WTC11 (cell line): ENCODE measurements around the gene MICAL2. TPM values are rescaled to one million over a fixed set of nuclear protein-coding genes. Genes with fewer than 3 reads are reported as not detected.
A peak's percentile ranks its signal among the peaks of the same experiment; 100 is the strongest.

ENCODE experiments used
- ATAC-seq: fragments of 200-7000 bp; cut with Tn5 transposase; 2 replicates; pipeline ENCODE4 v1.10.0; 2021; ENCODE audit warnings: mild to moderate bottlenecking, moderate library complexity
- CTCF ChIA-PET: fragments of 300-600 bp; sonication (Branson Sonifier 250); formaldehyde crosslinking; loops from one replicate; lab custom pipeline; 2021; ENCODE audit warnings: antibody characterized with exemption; lab: Charles Lee
- POLR2A ChIA-PET: fragments of 350-600 bp; sonication (Branson Sonifier 250); formaldehyde crosslinking; loops from one replicate; lab custom pipeline; 2021; ENCODE audit warnings: antibody characterized with exemption; lab: Charles Lee
- DNase-seq: peaks from one replicate; pipeline ENCODE4 v3.0.0; 2021; ENCODE audit warnings: low spot score
- H3K27ac Mint-ChIP-seq: 2 replicates; pipeline ENCODE4 v1.8.0; 2021; ENCODE audit warnings: mixed read lengths
- H3K27me3 Mint-ChIP-seq: 2 replicates; pipeline ENCODE4 v1.8.0; 2021; ENCODE audit warnings: low read depth, mild to moderate bottlenecking, moderate library complexity, mixed read lengths
- H3K36me3 Mint-ChIP-seq: 2 replicates; pipeline ENCODE4 v1.8.0; 2021; ENCODE audit warnings: mixed read lengths
- H3K4me1 Mint-ChIP-seq: 2 replicates; pipeline ENCODE4 v1.8.0; 2022; ENCODE audit warnings: mixed read lengths
- H3K4me3 Mint-ChIP-seq: 2 replicates; pipeline ENCODE4 v1.8.0; 2021; ENCODE audit warnings: mild to moderate bottlenecking, moderate library complexity, mixed read lengths
- H3K9me3 Mint-ChIP-seq: 2 replicates; pipeline ENCODE4 v1.8.0; 2021; ENCODE audit warnings: mixed read lengths
- CBFB ChIP-seq: sonication (generic); formaldehyde crosslinking; IDR thresholded peaks from 2 replicates; pipeline ENCODE4 v1.8.1; 2022; ENCODE audit warnings: mild to moderate bottlenecking, low read depth, missing genetic modification reagents
- CREB1 ChIP-seq: sonication (generic); formaldehyde crosslinking; IDR thresholded peaks from 2 replicates; pipeline ENCODE4 v1.8.0; 2023; ENCODE audit warnings: mild to moderate bottlenecking, missing genetic modification reagents
- FOXK1 ChIP-seq: sonication (generic); formaldehyde crosslinking; IDR thresholded peaks from 2 replicates; pipeline ENCODE4 v1.8.0; 2022; ENCODE audit warnings: mild to moderate bottlenecking, moderate library complexity, missing genetic modification reagents
- FOXP1 ChIP-seq: sonication (generic); formaldehyde crosslinking; IDR thresholded peaks from 2 replicates; pipeline ENCODE4 v1.8.0; 2022; ENCODE audit warnings: missing genetic modification reagents, mild to moderate bottlenecking, moderate library complexity, borderline replicate concordance
- MXD4 ChIP-seq: fragments of 250-450 bp; sonication (Bioruptor Pico); IDR thresholded peaks from 2 replicates; pipeline ENCODE4 v1.8.0; 2021; ENCODE audit warnings: mild to moderate bottlenecking, moderate library complexity, borderline replicate concordance
- NFATC4 ChIP-seq: fragments of 250-450 bp; sonication (Bioruptor Pico); IDR thresholded peaks from 2 replicates; pipeline ENCODE4 v1.9.0; 2021; ENCODE audit warnings: mild to moderate bottlenecking
- NR2C2 ChIP-seq: sonication (generic); formaldehyde crosslinking; IDR thresholded peaks from 2 replicates; pipeline ENCODE4 v1.8.0; 2022; ENCODE audit warnings: mild to moderate bottlenecking, missing genetic modification reagents
- RORB ChIP-seq: fragments of 250-450 bp; sonication (Bioruptor Pico); IDR thresholded peaks from 2 replicates; pipeline ENCODE4 v1.9.0; 2021; ENCODE audit warnings: mild to moderate bottlenecking
- SMAD4 ChIP-seq: sonication (generic); formaldehyde crosslinking; IDR thresholded peaks from 2 replicates; pipeline ENCODE4 v1.8.0; 2022; ENCODE audit warnings: mild to moderate bottlenecking, missing genetic modification reagents
- ZBTB21 ChIP-seq: sonication (generic); formaldehyde crosslinking; IDR thresholded peaks from 2 replicates; pipeline ENCODE4 v1.8.1; 2023; ENCODE audit warnings: mild to moderate bottlenecking, missing genetic modification reagents, borderline replicate concordance
- ZNF121 ChIP-seq: sonication (generic); formaldehyde crosslinking; IDR thresholded peaks from 2 replicates; pipeline ENCODE4 v1.8.0; 2023; ENCODE audit warnings: missing genetic modification reagents
- ZNF232 ChIP-seq: sonication (generic); formaldehyde crosslinking; IDR thresholded peaks from 2 replicates; pipeline ENCODE4 v1.8.0; 2022; ENCODE audit warnings: mild to moderate bottlenecking, missing genetic modification reagents
- ZNF263 ChIP-seq: sonication (generic); formaldehyde crosslinking; IDR thresholded peaks from 2 replicates; pipeline ENCODE4 v1.8.1; 2022; ENCODE audit warnings: low read depth, mild to moderate bottlenecking, moderate library complexity, missing genetic modification reagents
- ZNF423 ChIP-seq: fragments of 250-450 bp; sonication (Bioruptor Pico); IDR thresholded peaks from 2 replicates; pipeline ENCODE4 v2.1.2; 2022; ENCODE audit warnings: mild to moderate bottlenecking, moderate library complexity
- total RNA-seq: library from RNA; stranded (reverse); gene quantifications from 3 replicates; pipeline ENCODE4 v1.2.3, GENCODE V29; 2021
- TF ChIP-seq, protein P1 (sequence below): sonication (generic); formaldehyde crosslinking; IDR thresholded peaks from 2 replicates; pipeline ENCODE4 v1.8.0; 2022; ENCODE audit warnings: mild to moderate bottlenecking, missing genetic modification reagents
- TF ChIP-seq, protein P2 (sequence below): sonication (generic); formaldehyde crosslinking; IDR thresholded peaks from 2 replicates; pipeline ENCODE4 v1.8.1; 2023; ENCODE audit warnings: mild to moderate bottlenecking, missing genetic modification reagents
- TF ChIP-seq, protein P3 (sequence below): fragments of 250-450 bp; sonication (Bioruptor Pico); IDR thresholded peaks from 2 replicates; pipeline ENCODE4 v1.9.0; 2021; ENCODE audit warnings: mild to moderate bottlenecking, borderline replicate concordance
- TF ChIP-seq, protein P4 (sequence below): sonication (generic); formaldehyde crosslinking; IDR thresholded peaks from 2 replicates; pipeline ENCODE4 v1.8.1; 2022; ENCODE audit warnings: mild to moderate bottlenecking, missing genetic modification reagents, moderate library complexity, borderline replicate concordance

Gene MICAL2
- total RNA-seq, 1 experiment from 2014 or later: 3.1 TPM

DNA sequence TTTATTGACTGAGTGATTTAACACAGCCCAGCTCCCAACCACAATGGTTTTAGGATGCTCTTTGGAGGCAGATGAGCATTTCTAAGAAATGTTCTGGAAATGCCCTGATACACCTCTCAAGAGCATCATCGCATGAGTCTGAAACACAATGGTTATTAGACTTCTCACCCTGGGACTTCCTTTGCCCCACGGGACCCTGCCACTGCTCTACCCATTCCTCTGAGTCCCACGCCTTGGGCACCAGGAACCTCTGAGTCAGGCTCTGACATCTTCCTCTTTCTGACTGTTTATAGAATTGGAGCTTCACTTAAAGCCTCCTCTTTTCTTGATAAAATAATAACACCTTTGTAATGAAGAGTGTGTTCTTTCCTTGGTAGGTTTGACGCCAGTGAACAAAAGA is 181.4 kb downstream of the MICAL2 start (continued):
- TF ChIP-seq, protein P1, sequence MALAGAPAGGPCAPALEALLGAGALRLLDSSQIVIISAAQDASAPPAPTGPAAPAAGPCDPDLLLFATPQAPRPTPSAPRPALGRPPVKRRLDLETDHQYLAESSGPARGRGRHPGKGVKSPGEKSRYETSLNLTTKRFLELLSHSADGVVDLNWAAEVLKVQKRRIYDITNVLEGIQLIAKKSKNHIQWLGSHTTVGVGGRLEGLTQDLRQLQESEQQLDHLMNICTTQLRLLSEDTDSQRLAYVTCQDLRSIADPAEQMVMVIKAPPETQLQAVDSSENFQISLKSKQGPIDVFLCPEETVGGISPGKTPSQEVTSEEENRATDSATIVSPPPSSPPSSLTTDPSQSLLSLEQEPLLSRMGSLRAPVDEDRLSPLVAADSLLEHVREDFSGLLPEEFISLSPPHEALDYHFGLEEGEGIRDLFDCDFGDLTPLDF (CRISPR knock-in tag): no peak

DNA sequence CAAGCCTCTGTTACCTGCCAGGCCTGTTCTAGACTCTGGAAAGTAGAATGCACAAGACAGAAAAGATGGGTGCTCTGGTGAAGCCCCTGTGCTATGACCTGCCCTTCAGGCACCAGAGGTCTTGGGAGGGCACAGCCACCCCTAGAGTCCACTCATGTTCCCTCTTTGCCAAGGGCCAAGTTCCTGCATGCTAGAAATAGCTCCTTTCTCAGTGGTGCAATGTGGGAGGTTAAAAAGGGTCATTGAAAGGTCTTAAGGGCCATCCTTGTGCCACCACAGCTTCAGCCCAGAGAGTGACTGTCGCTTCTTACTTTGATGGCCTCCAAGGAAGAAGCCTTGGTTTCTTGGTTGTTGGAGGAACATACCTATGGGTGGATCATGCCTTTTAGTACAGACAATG is 182.4 kb downstream of the MICAL2 start:
- ATAC-seq: no peak

DNA sequence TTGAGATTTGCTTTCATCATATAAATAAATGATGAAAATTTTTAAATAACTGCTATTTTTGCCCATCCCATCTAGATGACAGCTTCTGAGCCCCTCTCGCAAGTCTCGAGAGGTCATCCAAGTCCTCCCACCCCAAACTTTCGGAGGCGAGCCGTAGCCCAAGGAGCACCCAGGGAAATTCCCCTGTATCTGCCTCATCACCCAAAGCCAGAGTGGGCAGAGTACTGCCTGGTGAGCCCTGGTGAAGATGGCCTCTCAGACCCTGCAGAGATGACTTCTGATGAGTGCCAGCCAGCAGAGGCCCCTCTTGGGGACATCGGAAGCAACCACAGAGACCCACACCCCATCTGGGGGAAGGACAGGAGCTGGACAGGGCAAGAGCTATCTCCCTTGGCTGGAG is 183.1 kb downstream of the MICAL2 start:
- ATAC-seq: no peak
- TF ChIP-seq, protein P1 (CRISPR knock-in tag): no peak
- TF ChIP-seq ZNF232 (CRISPR knock-in tag): no peak
- DNase-seq: no peak
- Mint-ChIP-seq H3K27me3 (no peaks in the 10 kb centered on the region), H3K4me1 (peaks cover 7% of the 10 kb centered on the region; the same call in 1 of the 2 replicates), H3K4me3 (no peak overlapping the region), H3K27ac (no peak overlapping the region), H3K9me3 (peaks cover 15% of the 10 kb centered on the region), H3K36me3 (no peaks in the 10 kb centered on the region)
- ChIA-PET CTCF (interaction anchor here (1.1 kb wide), 1 partner anchor 12 kb away, joined by 4 read pairs; no protein-coding TSS in a partner anchor), POLR2A (no interaction called here)

More for the DNA sequence above, 182.4 kb downstream of the MICAL2 start:
- no peaks in the 10 kb centered on the region for H3K36me3 Mint-ChIP-seq
- H3K27ac Mint-ChIP-seq: no peak overlapping the region
- no peak overlapping the region for H3K4me3 Mint-ChIP-seq
- H3K9me3 Mint-ChIP-seq: peaks cover 13% of the 10 kb centered on the region
- TF ChIP-seq FOXP1 (CRISPR knock-in tag) (no peak), NR2C2 (CRISPR knock-in tag) (no peak), CREB1 (CRISPR knock-in tag) (no peak), SMAD4 (CRISPR knock-in tag) (no peak)
- TF ChIP-seq, all 79 proteins: peak for 0
- Mint-ChIP-seq H3K4me1 (peaks cover 10% of the 10 kb centered on the region; the same call in 1 of the 2 replicates), H3K27me3 (no peaks in the 10 kb centered on the region)
- ChIA-PET POLR2A (no interaction called here), CTCF (interaction anchor here (1.1 kb wide), 1 partner anchor 11 kb away, joined by 4 read pairs; no protein-coding TSS in a partner anchor)
- DNase-seq: no peak

DNA sequence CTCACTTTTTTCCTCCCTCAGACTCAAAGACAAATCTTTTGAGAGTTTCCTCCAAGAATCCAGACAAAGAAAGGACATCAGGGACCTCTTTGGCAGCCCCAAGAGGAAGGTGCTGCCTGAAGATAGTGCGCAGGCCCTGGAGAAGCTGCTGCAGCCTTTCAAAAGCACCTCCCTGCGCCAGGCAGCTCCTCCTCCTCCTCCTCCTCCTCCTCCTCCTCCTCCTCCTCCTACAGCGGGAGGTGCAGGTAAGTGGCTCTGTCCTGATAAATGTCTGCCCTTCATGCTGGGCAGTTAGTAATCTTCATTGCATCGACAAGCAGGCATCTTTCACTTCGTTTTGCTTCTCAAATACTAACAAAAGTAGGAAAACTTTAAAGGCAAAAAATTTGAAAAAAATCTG is 184.2 kb downstream of the MICAL2 start:
- DNase-seq (no peak), ATAC-seq (no peak)
- Mint-ChIP-seq H3K4me1 (0 out of 2 replicates have a peak, but pooled peaks cover 2% of the 10 kb centered on the region), H3K4me3 (no peak overlapping the region), H3K36me3 (no peaks in the 10 kb centered on the region), H3K27ac (no peak overlapping the region)
- CTCF ChIA-PET: no interaction called here
- POLR2A ChIA-PET: no interaction called here
- TF ChIP-seq RORB: no peak
- TF ChIP-seq ZBTB21: no peak
- TF ChIP-seq MXD4 (CRISPR knock-in tag): no peak
- no peak for TF ChIP-seq ZNF423 (CRISPR knock-in tag)
- peak; percentile 85 for TF ChIP-seq ZNF263
- no peak for TF ChIP-seq CBFB (CRISPR knock-in tag)
- TF ChIP-seq, all 79 proteins: peak for 1
- Mint-ChIP-seq H3K27me3 (no peaks in the 10 kb centered on the region), H3K9me3 (peaks cover 25% of the 10 kb centered on the region)

DNA sequence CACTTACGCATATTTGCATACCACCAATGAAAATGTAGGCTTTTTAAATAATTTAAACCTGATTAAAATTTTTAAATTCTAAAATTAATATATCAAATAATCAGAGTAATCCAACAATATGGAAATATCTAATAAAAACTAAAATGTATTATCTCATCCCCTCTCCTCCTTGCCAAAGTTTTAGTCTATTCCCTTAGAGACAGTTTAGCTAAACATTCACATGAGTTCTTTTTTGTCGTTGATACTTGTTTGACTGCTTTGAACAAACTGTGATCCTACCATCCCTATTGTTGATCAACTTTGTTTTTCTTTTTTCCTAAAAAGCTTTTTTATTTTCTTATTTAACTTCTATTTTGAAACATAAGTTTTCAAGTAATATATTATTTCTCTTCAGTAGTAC is 185.6 kb downstream of the MICAL2 start:
- ATAC-seq (no peak), DNase-seq (no peak)
- Mint-ChIP-seq H3K27me3 (no peaks in the 10 kb centered on the region), H3K4me1 (no peaks in the 10 kb centered on the region), H3K36me3 (no peaks in the 10 kb centered on the region), H3K4me3 (no peak overlapping the region), H3K27ac (no peak overlapping the region), H3K9me3 (peaks cover 26% of the 10 kb centered on the region)
- ChIA-PET CTCF (no interaction called here), POLR2A (no interaction called here)
- TF ChIP-seq, protein P2, sequence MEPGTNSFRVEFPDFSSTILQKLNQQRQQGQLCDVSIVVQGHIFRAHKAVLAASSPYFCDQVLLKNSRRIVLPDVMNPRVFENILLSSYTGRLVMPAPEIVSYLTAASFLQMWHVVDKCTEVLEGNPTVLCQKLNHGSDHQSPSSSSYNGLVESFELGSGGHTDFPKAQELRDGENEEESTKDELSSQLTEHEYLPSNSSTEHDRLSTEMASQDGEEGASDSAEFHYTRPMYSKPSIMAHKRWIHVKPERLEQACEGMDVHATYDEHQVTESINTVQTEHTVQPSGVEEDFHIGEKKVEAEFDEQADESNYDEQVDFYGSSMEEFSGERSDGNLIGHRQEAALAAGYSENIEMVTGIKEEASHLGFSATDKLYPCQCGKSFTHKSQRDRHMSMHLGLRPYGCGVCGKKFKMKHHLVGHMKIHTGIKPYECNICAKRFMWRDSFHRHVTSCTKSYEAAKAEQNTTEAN (CRISPR knock-in tag): no peak
- TF ChIP-seq NFATC4: no peak
- TF ChIP-seq, protein P3, sequence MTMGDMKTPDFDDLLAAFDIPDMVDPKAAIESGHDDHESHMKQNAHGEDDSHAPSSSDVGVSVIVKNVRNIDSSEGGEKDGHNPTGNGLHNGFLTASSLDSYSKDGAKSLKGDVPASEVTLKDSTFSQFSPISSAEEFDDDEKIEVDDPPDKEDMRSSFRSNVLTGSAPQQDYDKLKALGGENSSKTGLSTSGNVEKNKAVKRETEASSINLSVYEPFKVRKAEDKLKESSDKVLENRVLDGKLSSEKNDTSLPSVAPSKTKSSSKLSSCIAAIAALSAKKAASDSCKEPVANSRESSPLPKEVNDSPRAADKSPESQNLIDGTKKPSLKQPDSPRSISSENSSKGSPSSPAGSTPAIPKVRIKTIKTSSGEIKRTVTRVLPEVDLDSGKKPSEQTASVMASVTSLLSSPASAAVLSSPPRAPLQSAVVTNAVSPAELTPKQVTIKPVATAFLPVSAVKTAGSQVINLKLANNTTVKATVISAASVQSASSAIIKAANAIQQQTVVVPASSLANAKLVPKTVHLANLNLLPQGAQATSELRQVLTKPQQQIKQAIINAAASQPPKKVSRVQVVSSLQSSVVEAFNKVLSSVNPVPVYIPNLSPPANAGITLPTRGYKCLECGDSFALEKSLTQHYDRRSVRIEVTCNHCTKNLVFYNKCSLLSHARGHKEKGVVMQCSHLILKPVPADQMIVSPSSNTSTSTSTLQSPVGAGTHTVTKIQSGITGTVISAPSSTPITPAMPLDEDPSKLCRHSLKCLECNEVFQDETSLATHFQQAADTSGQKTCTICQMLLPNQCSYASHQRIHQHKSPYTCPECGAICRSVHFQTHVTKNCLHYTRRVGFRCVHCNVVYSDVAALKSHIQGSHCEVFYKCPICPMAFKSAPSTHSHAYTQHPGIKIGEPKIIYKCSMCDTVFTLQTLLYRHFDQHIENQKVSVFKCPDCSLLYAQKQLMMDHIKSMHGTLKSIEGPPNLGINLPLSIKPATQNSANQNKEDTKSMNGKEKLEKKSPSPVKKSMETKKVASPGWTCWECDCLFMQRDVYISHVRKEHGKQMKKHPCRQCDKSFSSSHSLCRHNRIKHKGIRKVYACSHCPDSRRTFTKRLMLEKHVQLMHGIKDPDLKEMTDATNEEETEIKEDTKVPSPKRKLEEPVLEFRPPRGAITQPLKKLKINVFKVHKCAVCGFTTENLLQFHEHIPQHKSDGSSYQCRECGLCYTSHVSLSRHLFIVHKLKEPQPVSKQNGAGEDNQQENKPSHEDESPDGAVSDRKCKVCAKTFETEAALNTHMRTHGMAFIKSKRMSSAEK: no peak
- TF ChIP-seq, protein P4, sequence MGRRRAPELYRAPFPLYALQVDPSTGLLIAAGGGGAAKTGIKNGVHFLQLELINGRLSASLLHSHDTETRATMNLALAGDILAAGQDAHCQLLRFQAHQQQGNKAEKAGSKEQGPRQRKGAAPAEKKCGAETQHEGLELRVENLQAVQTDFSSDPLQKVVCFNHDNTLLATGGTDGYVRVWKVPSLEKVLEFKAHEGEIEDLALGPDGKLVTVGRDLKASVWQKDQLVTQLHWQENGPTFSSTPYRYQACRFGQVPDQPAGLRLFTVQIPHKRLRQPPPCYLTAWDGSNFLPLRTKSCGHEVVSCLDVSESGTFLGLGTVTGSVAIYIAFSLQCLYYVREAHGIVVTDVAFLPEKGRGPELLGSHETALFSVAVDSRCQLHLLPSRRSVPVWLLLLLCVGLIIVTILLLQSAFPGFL (CRISPR knock-in tag): no peak
- no peak for TF ChIP-seq ZNF121 (CRISPR knock-in tag)
- TF ChIP-seq FOXK1 (CRISPR knock-in tag): no peak
